Thoracic aorta (tissue), 2 donors: ENCODE measurements around the gene CDC123. TPM values are rescaled to one million over a fixed set of nuclear protein-coding genes. Genes with fewer than 3 reads are reported as not detected.
"Not testable (repeated sequence)": the region's sequence is repeated elsewhere in the genome, so short reads cannot be mapped to it uniquely, and the experiment has no call there.

Experiments
- ATAC-seq: fragments of 150-250 bp; one replicate; pipeline ENCODE4 v1.8.0; 2017; ENCODE audit warnings: low read depth; ENCODE audit not compliant: insufficient number of reproducible peaks, low FRiP score
- DNase-seq: peaks from one replicate; pipeline ENCODE4 v3.0.0-alpha.2; 2020; ENCODE audit warnings: low spot score
- H3K27ac ChIP-seq, 2 donors: fragments of 200-600 bp; sonication (generic); 1 replicate in 1 of 2; 2 replicates in 1 of 2; pipeline ENCODE4 v1.5.1; 2016; ENCODE audit warnings: mild to moderate bottlenecking in 2 of 2, moderate library complexity in 2 of 2
- H3K27me3 ChIP-seq: fragments of 200-600 bp; sonication (generic); replicated peaks from 2 replicates; pipeline ENCODE4 v1.6.0; 2016; ENCODE audit warnings: mild to moderate bottlenecking; ENCODE audit not compliant: insufficient read depth
- H3K36me3 ChIP-seq: fragments of 200-600 bp; sonication (generic); one replicate; pipeline ENCODE4 v1.5.1; 2016
- H3K4me1 ChIP-seq, 2 donors: fragments of 200-600 bp; sonication (generic); 1 replicate in 1 of 2; 2 replicates in 1 of 2; pipeline versions ENCODE4 v1.5.1 to v1.6.0; 2016; ENCODE audit warnings: low read depth in 2 of 2, mild to moderate bottlenecking in 1 of 2; ENCODE audit not compliant: control insufficient read depth in 1 of 2
- H3K4me3 ChIP-seq: fragments of 200-600 bp; sonication (generic); 2 replicates; pipeline ENCODE4 v1.5.1; 2016; ENCODE audit warnings: mild to moderate bottlenecking
- H3K9me3 ChIP-seq: fragments of 200-600 bp; sonication (generic); 2 replicates; pipeline ENCODE4 v1.5.1; 2016
- total RNA-seq, 2 donors: library from RNA; depleted of rRNA; stranded (reverse); fragments of >200 nt; gene quantifications; one replicate each; pipeline versions ENCODE4 v1.1.0 to v1.2.3, GENCODE V29; 2016
- TF ChIP-seq, protein P1 (sequence below): fragments of 200-600 bp; sonication (generic); IDR thresholded peaks from one replicate; pipeline ENCODE4 v1.5.1; 2019; ENCODE audit warnings: antibody characterized with exemption

The CDC123 gene
- total RNA-seq, 2 donors from 2014 or later: 74.2 to 171 TPM

DNA sequence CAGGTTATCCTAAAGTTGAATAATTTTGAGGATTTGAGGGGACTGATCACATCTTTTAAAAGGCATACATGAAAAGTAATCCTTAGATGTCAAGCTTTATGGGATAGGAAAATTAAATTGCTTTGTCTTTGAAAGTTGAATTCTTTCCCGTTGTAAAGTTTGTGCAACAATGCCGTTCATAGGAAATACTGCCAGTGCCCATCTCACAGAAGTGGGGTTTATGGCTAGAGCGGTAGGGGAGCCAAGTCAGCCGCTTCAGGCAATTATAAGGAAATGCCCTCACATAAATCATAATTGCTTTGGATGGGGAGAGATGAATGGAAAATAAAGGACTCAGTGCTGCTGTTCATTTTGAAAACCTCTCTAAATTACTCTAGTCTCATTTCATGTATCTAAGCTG is 18.1 kb downstream of the CDC123 start:
- no peak for DNase-seq
- peaks cover 0 to 6% of the 10 kb centered on the region in 2 donors for H3K4me1 ChIP-seq
- TF ChIP-seq, protein P1, sequence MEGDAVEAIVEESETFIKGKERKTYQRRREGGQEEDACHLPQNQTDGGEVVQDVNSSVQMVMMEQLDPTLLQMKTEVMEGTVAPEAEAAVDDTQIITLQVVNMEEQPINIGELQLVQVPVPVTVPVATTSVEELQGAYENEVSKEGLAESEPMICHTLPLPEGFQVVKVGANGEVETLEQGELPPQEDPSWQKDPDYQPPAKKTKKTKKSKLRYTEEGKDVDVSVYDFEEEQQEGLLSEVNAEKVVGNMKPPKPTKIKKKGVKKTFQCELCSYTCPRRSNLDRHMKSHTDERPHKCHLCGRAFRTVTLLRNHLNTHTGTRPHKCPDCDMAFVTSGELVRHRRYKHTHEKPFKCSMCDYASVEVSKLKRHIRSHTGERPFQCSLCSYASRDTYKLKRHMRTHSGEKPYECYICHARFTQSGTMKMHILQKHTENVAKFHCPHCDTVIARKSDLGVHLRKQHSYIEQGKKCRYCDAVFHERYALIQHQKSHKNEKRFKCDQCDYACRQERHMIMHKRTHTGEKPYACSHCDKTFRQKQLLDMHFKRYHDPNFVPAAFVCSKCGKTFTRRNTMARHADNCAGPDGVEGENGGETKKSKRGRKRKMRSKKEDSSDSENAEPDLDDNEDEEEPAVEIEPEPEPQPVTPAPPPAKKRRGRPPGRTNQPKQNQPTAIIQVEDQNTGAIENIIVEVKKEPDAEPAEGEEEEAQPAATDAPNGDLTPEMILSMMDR: no peak
- no peak overlapping the region for H3K4me3 ChIP-seq
- H3K36me3 ChIP-seq: peaks cover 25% of the 10 kb centered on the region
- no peak for ATAC-seq
- H3K9me3 ChIP-seq: no peaks in the 10 kb centered on the region
- H3K27me3 ChIP-seq: no peaks in the 10 kb centered on the region
- H3K27ac ChIP-seq: peak overlapping the region; percentile 15 to 29

DNA sequence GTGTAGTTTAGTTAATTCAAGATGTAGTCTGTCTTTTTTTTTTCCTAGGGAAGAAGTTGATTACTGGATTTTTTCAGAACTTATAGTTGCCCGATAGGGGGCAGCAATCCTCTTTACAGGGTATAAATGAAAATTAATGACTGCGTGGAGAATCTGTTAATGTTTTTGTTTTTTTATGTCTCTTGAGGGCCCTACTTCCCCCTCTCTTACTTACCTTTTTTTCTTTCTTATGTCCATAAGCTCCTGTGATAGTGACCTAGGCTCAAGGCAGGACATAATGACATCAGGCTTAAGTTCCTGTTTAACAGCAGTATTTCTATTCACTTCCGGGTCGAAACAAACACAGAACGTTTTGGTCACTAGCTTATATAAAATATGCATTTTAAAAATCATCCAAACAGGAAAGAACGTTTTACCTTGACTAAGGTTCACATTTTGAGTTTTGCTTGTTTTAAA is 18.8 kb downstream of the CDC123 start:
- TF ChIP-seq, protein P1: peak; percentile 66
- Histone ChIP-seq H3K4me1 (peaks cover 3 to 6% of the 10 kb centered on the region in 2 donors), H3K27ac (peak overlapping the region; percentile 15 to 29), H3K27me3 (no peaks in the 10 kb centered on the region), H3K36me3 (peaks cover 25% of the 10 kb centered on the region), H3K9me3 (no peaks in the 10 kb centered on the region), H3K4me3 (peak overlapping the region; percentile 64)
- DNase-seq (no peak), ATAC-seq (peak; percentile 76)

DNA sequence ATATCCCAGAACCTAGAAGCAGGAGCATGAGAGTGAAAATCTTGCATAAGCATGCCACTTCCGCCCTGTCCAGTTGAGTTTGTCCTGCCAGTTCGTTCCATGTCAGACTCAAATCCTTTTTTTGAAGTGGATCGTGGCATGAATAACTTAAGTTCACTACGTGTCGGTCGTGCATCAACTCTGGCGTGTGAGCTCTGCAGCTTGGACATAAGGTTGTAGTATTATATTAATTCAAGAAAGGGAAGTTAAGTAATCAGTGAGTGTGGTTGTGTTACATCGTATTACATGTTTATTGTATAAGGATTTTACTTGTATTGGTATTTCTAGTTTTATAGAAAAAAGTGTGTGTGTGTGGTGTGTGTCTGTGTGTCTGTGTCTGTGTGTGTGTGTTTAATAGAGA is 23.0 kb downstream of the CDC123 start:
- Histone ChIP-seq H3K27me3 (no peaks in the 10 kb centered on the region), H3K27ac (no peak overlapping the region), H3K4me3 (no peak overlapping the region), H3K36me3 (peaks cover 6% of the 10 kb centered on the region), H3K9me3 (no peaks in the 10 kb centered on the region), H3K4me1 (peaks cover 29 to 31% of the 10 kb centered on the region in 2 donors)
- DNase-seq: no peak
- ATAC-seq: no peak
- TF ChIP-seq, protein P1: no peak

DNA sequence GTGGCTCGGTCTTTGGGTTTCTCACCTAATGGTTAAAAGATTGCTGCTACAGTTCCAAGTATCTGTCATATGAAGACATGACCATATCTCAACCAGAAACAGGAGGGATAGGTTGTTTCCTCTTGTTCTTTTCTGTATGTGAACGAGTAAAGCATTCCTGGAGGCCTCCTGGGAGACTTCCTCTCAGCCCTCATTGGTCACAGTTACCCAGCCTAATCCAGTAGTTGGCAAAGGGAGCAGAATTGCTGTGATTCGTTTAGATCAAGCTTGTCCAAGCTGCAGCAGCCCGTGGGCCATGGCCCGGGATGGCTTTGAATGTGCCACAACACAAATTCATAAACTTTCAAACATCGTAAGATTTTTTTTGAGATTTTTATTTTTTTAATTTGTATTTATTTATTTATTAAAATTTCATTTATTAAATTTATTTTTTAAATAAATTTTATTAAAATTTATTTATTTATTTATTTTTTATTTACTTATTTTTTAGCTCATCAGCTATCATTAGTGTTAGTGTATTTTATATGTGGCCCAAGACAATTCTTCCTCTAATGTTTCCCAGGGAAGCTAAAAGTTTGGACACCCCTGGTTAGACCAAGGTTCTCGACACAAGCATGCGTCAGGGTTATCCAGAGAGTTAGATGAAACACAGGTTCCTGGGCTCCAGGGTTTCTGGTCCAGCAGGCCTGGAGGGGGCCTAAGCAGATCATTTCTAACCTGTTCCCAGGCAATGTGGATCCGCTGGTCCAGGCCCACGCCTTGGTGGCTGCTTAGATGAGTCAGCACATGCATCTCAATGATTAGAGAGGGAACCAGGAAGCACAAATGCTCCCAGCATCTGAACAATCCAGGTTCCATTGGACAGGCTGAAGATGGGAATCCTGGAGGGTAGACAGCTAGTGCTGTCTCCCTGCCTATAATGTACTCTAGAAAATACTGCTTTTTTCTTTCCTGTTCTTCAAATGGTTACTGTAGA is 25.6 kb downstream of the CDC123 start:
- H3K4me3 ChIP-seq: no peak overlapping the region
- ATAC-seq: no peak
- TF ChIP-seq, protein P1: no peak
- DNase-seq: no peak
- H3K36me3 ChIP-seq: peaks cover 6% of the 10 kb centered on the region
- no peaks in the 10 kb centered on the region for H3K27me3 ChIP-seq
- peaks cover 36 to 39% of the 10 kb centered on the region in 2 donors for H3K4me1 ChIP-seq
- H3K9me3 ChIP-seq: no peaks in the 10 kb centered on the region
- peak overlapping the region in 1 of 2 donors; percentile 70 for H3K27ac ChIP-seq

DNA sequence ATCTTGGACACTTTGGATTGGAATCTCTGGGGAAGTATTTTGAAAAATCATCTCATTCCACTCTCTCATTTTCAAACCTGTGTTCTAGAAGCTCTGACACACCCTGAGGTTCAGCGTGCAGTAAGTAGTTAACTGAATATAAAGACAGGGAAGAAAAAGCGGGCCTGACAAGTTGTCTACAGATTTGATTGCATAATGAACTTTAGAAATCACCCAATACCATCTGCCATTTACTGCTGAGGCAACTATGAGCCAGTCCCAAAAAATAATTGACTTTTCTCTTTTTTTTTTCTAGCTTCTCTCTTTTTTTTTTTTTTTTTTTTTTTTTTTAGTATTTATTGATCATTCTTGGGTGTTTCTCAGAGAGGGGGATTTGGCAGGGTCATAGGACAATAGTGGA is 29.5 kb downstream of the CDC123 start:
- DNase-seq: no peak
- Histone ChIP-seq H3K4me3 (no peak overlapping the region), H3K4me1 (peaks cover 30 to 31% of the 10 kb centered on the region in 2 donors), H3K27me3 (no peaks in the 10 kb centered on the region), H3K36me3 (no peaks in the 10 kb centered on the region), H3K27ac (no peak overlapping the region), H3K9me3 (no peaks in the 10 kb centered on the region)
- no peak for ATAC-seq
- TF ChIP-seq, protein P1: no peak

DNA sequence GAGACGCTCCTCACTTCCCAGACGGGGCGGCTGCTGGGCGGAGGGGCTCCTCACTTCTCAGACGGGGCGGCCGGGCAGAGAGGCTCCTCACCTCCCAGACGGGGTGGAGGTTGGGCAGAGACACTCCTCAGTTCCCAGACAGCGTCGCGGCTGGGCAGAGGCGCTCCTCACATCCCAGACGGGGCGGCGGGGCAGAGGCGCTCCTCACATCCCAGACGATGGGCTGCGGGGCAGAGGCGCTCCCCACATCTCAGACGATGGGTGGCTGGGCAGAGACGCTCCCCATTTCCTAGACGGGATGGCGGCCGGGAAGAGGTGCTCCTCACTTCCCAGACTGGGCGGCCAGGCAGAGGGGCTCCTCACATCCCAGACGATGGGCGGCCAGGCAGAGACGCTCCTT is 30.4 kb downstream of the CDC123 start:
- ATAC-seq, H3K4me3 ChIP-seq, H3K27me3 ChIP-seq, H3K9me3 ChIP-seq, DNase-seq, H3K27ac ChIP-seq, H3K36me3 ChIP-seq: not testable (repeated sequence)
- H3K4me1 ChIP-seq: peaks cover 23 to 24% of the 10 kb centered on the region in 2 donors
